Transverse colon (tissue), 4 donors: ENCODE results near the gene ZHX3. TPM values are rescaled to one million over a fixed set of nuclear protein-coding genes. Genes with fewer than 3 reads are reported as not detected.

Source experiments
- DNase-seq: peaks from one replicate; pipeline ENCODE4 v3.0.0-alpha.2; 2019
- H3K27ac ChIP-seq, 4 donors: fragments of 200-600 bp; sonication (generic); 2 replicates each; pipeline ENCODE4 v1.5.1; 2016 to 2018; ENCODE audit warnings: inconsistent platforms in 4 of 4
- H3K27me3 ChIP-seq: fragments of 200-600 bp; sonication (generic); 2 replicates; pipeline ENCODE4 v1.5.1; 2017; ENCODE audit warnings: inconsistent platforms
- H3K36me3 ChIP-seq, 4 donors: fragments of 200-600 bp; sonication (generic); 2 replicates each; pipeline ENCODE4 v1.5.1; 2017 to 2019; ENCODE audit warnings: inconsistent platforms in 4 of 4
- H3K4me1 ChIP-seq, 4 donors: fragments of 200-600 bp; sonication (generic); 2 replicates each; pipeline ENCODE4 v1.5.1; 2017 to 2020; ENCODE audit warnings: inconsistent platforms in 4 of 4
- H3K4me3 ChIP-seq, 4 donors: fragments of 200-600 bp; sonication (generic); 1 replicate in 1 of 4; 2 replicates in 3 of 4; pipeline versions ENCODE4 v1.5.1 to v1.6.1; 2017 to 2019; ENCODE audit warnings: inconsistent platforms in 4 of 4
- H3K9me3 ChIP-seq, 2 donors: fragments of 200-600 bp; sonication (generic); 2 replicates each; pipeline ENCODE4 v1.5.1; 2017 to 2019; ENCODE audit warnings: inconsistent platforms in 2 of 2
- CTCF ChIP-seq, 5 experiments: fragments of 200-600 bp in 3 of 5; fragments of 450-650 bp in 2 of 5; sonication (generic) in 3 of 5; IDR thresholded peaks; 1 replicate in 2 of 5; 2 replicates in 3 of 5; pipeline ENCODE4 v1.5.1; 2016 to 2017; ENCODE audit warnings: antibody characterized with exemption in 5 of 5, inconsistent platforms in 3 of 5, mild to moderate bottlenecking in 2 of 5, moderate library complexity in 1 of 5
- EP300 ChIP-seq: sonication (generic); formaldehyde crosslinking; IDR thresholded peaks from one replicate; pipeline ENCODE4 v1.6.1; 2017; ENCODE audit warnings: antibody characterized with exemption, low read depth
- POLR2A ChIP-seq: fragments of 450-650 bp; IDR thresholded peaks from one replicate; pipeline ENCODE4 v1.6.1; 2016; ENCODE audit warnings: antibody characterized with exemption, mild to moderate bottlenecking, moderate library complexity
- POLR2AphosphoS5 ChIP-seq, 3 donors: sonication (generic); formaldehyde crosslinking; IDR thresholded peaks; one replicate each; pipeline ENCODE4 v1.6.1; 2016; ENCODE audit warnings: antibody characterized with exemption in 3 of 3
- WGBS, 2 donors: methylation state at CpG; one replicate each; pipeline ENCODE4 v1.1.5; 2018; ENCODE audit warnings: low coverage in 1 of 2; 5-methylcytosine and 5-hydroxymethylcytosine counted together
- in situ Hi-C, 4 donors: fragments of 200-750 bp; cut with MboI; loops; one replicate each; pipeline versions ENCODE4 v1.15.0 to v1.15.1; 2017; ENCODE audit warnings: low sequenced_read_pairs in 3 of 4, low pct_ligation_motif_present in 1 of 4, low pct_unique_long_range_greater_than_20kb in 1 of 4
- intact Hi-C: fragments of 100-400 bp; cut with DNase I; formaldehyde crosslinking; loops from one replicate; pipeline ENCODE4 v1.15.1; 2023; ENCODE audit warnings: low total_unique reads
- total RNA-seq, 4 donors: library from RNA; depleted of rRNA; stranded (reverse); fragments of >200 nt; gene quantifications; one replicate each; pipeline ENCODE4 v1.1.0, GENCODE V29; 2016

Gene ZHX3
- total RNA-seq, 4 donors from 2014 or later: 22.7 to 34.8 (median 26.4) TPM

GRCh38 chr20:41141153-41141815 is 176.2 kb downstream of the ZHX3 start:
- H3K9me3 ChIP-seq: no peaks in the 10 kb centered on the region
- intact Hi-C loops (no loop called here), in situ Hi-C loops (no loop called here)
- peaks cover 15 to 70% (median 33%) of the 10 kb centered on the region in 4 donors for H3K4me1 ChIP-seq
- WGBS, 2 donors: 71 to 87% methylated on average over 2 to 8 of the region's 8 CpGs
- TF ChIP-seq POLR2AphosphoS5 (IDR thresholded peaks at IDR 0.05) (no peak), CTCF (IDR thresholded peaks at IDR 0.05) (no peak), POLR2A (no peak), EP300 (no peak)
- H3K36me3 ChIP-seq: no peaks in the 10 kb centered on the region
- no peak overlapping the region for H3K4me3 ChIP-seq
- peak; percentile 20 for DNase-seq
- peak overlapping the region; percentile 34 to 98 (median 50) for H3K27ac ChIP-seq
- no peaks in the 10 kb centered on the region for H3K27me3 ChIP-seq

- 79 to 80% methylated on average over 2 to 10 of the region's 10 CpGs for WGBS, 2 donors
- no peak for TF ChIP-seq POLR2AphosphoS5 (IDR thresholded peaks at IDR 0.05)
- no peak for TF ChIP-seq EP300
- TF ChIP-seq CTCF (IDR thresholded peaks at IDR 0.05): no peak
- no peak for TF ChIP-seq POLR2A
- intact Hi-C loops: no loop called here
These were observed 177.1 kb downstream of the ZHX3 start for GRCh38 chr20:41140226-41141133.

GRCh38 chr20:41139227-41140093 is 178.1 kb downstream of the ZHX3 start:
- H3K36me3 ChIP-seq: no peaks in the 10 kb centered on the region
- peak; percentile 5 for DNase-seq
- H3K4me3 ChIP-seq: peak overlapping the region in 1 of 4 donors; percentile 75
- intact Hi-C loops (no loop called here), in situ Hi-C loops (no loop called here)
- 55 to 59% methylated on average over 5 of the region's 5 CpGs for WGBS, 2 donors
- TF ChIP-seq EP300 (no peak), CTCF (IDR thresholded peaks at IDR 0.05) (no peak), POLR2A (no peak), POLR2AphosphoS5 (IDR thresholded peaks at IDR 0.05) (no peak)
- peak overlapping the region; percentile 89 to 98 (median 96) for H3K27ac ChIP-seq
- H3K27me3 ChIP-seq: no peaks in the 10 kb centered on the region
- no peaks in the 10 kb centered on the region for H3K9me3 ChIP-seq
- H3K4me1 ChIP-seq: peaks cover 8 to 60% (median 25%) of the 10 kb centered on the region in 4 donors

More at GRCh38 chr20:41140226-41141133, 177.1 kb downstream of the ZHX3 start:
- Histone ChIP-seq H3K36me3 (no peaks in the 10 kb centered on the region), H3K27ac (peak overlapping the region; percentile 34 to 98 (median 50)), H3K4me3 (no peak overlapping the region), H3K27me3 (no peaks in the 10 kb centered on the region), H3K4me1 (peaks cover 8 to 65% (median 28%) of the 10 kb centered on the region in 4 donors), H3K9me3 (no peaks in the 10 kb centered on the region)
- peak; percentile 8 for DNase-seq
- in situ Hi-C loops: no loop called here
